IPS DF 19.7 (cell line): ENCODE data around the gene CFAP97D2.
"Not testable (repeated sequence)": the region's sequence is repeated elsewhere in the genome, so short reads cannot be mapped to it uniquely, and the experiment has no call there.

ENCODE experiments used
- DNase-seq: peaks from one replicate; pipeline ENCODE4 v3.0.0-alpha.2; 2013; ENCODE audit warnings: low read depth, low spot score

CFAP97D2 gene

GRCh38 chr13:114158869-114159666 lies 20.0 kb upstream of the CFAP97D2 start:
- not testable (repeated sequence) for DNase-seq

DNA sequence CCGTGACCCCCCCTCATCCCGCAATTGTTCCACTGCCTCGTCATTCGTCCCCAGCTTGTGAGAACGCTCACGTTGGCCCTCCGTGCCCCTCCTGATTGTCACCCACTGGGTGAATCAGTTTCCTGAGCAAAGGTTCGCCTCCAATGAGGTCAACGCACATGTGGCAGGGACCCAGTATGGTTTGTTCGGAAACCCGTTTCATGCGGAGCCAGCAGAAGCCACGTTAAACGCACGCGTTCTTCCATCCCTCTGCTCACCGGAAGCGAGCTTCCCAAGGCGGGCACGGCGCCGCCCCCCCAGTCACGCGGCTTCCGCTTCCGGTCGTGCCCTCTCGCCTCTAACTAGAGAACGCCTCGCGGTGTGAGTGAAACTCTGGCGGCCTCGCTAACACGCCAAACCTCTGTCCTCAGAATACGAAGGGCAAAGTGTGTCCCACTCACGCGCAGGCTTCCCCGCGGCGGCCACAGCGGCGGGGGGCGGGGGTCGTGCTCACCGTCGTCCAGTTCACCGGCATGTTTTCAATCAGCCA lies 18.0 kb upstream of the CFAP97D2 start:
- no peak for DNase-seq

DNA sequence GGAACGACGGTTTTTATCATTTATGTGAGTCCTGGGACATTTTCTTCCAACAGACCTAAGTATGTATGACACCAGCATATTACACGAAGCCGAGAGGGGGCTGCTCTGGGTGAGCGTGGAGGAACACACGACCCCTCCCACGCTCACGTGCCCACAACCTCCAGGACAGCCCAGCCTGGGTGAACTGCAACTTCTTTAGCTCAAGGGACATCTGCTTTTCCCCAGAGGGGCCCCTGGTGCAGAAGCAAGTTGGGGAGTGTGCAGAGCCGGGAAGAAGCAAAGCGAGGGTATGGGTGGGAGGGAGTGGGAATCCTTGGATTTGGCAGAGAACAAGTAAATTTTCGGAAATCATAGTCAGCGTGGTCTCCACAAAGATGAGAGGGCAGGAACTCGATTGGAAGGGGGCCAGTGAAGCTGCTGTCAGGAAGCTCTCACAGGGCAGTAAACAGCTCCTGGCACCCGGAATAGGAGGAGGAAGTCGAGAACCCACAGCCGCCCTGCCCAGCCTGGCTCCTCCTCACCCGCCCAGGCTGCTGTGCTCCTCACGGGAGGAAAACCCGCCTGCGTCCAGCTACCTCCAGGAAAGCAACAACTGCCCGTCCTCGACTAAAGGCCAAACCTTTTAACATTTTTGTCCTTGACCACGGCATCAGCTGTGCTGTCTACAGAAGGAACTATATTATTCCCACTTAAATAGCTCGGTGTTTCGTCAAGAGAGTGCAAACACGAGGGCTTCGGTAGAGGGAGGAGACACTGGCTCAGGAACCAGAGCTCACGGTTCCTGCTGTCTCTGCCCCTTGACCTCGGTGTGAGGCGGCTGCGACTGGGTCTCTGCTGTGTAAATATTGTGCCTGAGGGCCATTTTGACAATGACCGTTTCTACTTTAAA lies 17.2 kb upstream of the CFAP97D2 start:
- DNase-seq: no peak

- DNase-seq: no peak
These were observed 16.5 kb upstream of the CFAP97D2 start for GRCh38 chr13:114162533-114162922.

GRCh38 chr13:114164053-114164452 lies 15.0 kb upstream of the CFAP97D2 start:
- no peak for DNase-seq

GRCh38 chr13:114164681-114165429 lies 14.2 kb upstream of the CFAP97D2 start:
- no peak for DNase-seq

DNA sequence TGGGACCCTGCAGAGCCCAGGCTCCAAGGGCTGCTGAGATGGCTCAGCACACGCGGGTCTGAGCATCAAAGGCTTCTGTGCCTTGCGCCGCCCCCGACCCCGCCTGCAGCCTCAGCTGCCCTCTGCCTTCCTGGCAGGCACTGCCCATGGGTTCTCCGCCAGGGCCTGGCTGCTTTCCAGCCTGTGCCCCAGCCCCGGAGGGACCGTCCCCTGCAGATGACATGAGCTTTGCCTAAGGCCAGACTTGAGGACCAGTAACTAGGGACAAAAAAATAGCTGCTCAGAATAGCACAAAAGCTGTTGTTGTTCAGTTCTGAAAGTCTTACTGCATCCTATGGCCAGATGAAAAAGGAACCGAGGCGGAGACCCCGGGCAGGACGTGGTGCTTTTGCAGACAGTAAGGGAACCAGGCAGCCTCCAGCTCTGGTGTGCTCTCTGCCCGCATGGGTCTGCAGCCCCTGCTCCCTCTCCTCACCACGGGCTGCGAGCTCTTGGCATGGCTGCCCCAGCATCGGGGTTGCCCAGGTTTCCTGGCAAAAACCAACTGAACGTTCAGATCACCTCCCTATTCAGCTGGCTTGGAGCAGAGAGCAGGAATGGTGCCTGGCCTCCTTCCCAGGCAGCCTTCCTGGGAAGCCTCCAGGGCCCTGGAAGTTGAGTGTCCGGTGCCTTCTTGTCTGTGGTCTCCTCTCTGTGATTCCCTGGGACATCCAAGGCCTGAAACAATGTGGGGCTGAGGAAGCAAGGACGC lies 12.5 kb upstream of the CFAP97D2 start:
- no peak for DNase-seq

GRCh38 chr13:114167426-114167825 lies 11.6 kb upstream of the CFAP97D2 start:
- DNase-seq: no peak

DNA sequence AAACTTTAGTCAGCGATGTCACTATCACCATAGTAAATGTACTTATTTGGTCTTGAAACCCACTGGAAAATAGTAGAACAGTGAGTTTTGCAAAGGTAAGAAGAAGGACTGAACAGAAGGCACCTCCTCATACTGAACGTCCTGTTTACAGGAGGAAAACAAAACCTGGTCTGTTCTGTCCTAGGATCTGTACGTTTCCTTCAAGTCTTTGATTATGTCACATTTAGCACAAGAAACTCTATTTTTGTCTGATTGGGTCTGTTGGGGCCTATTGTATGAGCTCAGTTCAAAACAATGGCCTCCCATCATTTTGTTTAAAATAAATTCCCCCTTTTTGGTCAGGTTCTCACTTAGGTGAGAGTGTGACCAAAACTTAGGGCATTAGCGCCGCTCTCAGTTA lies 11.2 kb upstream of the CFAP97D2 start:
- DNase-seq: no peak

GRCh38 chr13:114173272-114173671 lies 5.8 kb upstream of the CFAP97D2 start:
- DNase-seq: no peak

GRCh38 chr13:114173745-114174144 lies 5.3 kb upstream of the CFAP97D2 start:
- no peak for DNase-seq

GRCh38 chr13:114174529-114174961 lies 4.5 kb upstream of the CFAP97D2 start:
- DNase-seq: no peak

GRCh38 chr13:114176359-114176902 lies 2.6 kb upstream of the CFAP97D2 start:
- not testable (repeated sequence) for DNase-seq

DNA sequence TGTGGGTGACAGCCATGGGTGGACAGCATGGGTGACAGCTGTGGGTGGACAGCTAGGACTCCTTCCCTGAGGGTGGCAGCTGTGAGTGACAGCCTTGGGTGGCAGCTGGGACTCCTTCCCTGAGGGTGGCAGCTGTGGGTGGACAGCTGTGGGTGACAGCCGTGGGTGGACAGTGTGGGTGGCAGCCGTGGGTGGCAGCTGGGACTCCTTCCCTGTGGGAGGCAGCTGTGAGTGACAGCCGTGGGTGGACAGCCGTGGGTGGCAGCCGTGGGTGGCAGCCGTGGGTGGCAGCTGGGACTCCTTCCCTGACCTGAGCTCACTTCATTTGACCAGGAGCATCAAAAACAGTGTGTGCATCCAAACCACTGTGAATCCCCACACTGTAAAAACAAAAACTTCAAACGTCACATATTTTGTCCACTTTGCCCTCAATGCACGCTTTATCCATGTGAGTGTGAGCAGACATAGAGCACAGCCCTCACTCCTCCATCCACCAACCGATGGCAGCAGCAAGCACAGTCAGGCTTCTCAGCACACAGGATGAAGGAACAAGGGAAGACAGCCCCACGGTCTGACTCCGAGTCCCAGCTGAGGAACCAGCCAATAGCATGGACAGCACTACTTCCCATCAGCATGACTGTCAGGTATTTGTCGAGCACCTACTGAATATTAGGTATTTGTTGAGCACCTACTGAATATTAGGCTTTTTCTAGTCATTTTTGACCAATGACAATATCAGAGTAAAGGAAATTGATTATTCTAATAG lies 1.6 kb upstream of the CFAP97D2 start:
- DNase-seq: no peak

GRCh38 chr13:114185182-114185971 lies 6.3 kb downstream of the CFAP97D2 start:
- no peak for DNase-seq

DNA sequence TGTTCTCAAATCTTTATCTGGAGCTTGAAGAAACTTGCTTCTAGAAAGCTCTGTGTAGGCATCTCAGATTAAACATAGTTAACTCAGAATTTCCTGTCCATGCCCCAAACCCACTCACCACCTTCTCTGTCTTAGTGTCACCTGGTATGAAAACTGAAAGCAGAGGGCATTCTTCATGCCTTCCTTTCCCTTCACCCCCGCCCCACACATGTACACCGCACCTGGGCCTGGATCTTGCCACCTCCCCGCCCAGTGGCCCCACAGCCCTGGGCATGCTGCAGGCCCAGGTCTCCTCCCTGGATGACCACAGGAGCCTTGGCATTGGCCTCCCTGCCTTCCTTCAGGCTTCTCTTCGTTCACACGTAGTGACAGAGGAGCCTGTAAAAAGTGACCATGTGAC lies 15.8 kb downstream of the CFAP97D2 start:
- no peak for DNase-seq

DNA sequence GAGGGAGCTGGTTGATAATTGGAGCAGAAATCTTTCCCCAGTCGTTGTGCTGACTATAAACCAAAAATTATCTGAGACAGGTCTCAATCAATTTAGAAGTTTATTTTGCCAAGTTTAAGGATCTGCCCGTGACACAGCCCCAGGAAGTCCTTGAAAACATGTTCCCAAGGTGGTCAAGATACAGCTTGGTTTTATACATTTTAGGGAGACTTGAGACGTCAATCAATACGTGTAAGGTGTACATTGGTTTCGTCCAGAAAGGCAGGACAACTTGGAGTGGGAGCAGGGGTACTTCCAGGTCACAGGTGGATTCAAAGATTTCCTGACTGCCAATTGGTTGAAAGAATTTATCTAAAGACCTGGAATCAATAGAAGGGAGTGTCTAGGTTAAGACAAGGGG lies 17.6 kb downstream of the CFAP97D2 start:
- no peak for DNase-seq

GRCh38 chr13:114198556-114198955 lies 19.5 kb downstream of the CFAP97D2 start:
- DNase-seq: no peak

DNA sequence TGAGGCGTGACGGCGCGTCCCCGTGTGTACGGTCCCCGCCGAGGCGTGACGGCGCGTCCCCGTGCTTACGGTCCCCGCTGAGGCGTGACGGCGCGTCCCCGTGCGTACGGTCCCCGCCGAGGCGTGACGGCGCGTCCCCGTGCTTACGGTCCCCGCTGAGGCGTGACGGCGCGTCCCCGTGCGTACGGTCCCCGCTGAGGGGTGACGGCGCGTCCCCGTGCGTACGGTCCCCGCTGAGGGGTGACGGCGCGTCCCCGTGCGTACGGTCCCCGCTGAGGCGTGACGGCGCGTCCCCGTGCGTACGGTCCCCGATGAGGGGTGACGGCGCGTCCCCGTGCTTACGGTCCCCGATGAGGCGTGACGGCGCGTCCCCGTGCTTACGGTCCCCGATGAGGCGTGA lies 20.5 kb downstream of the CFAP97D2 start:
- DNase-seq: not testable (repeated sequence)
